CD4-positive, alpha-beta memory T cell (primary cell): ENCODE measurements around the gene ALAS1. TPM values are rescaled to one million over a fixed set of nuclear protein-coding genes. Genes with fewer than 3 reads are reported as not detected.

Experiments
- CTCF ChIA-PET: fragments of 350-600 bp; sonication (Branson Sonifier 250); formaldehyde crosslinking; loops from one replicate; lab custom pipeline; 2021; ENCODE audit warnings: inconsistent platforms; ENCODE audit not compliant: partially characterized antibody; lab: Charles Lee
- POLR2A ChIA-PET: fragments of 350-600 bp; sonication (Branson Sonifier 250); formaldehyde crosslinking; loops from one replicate; lab custom pipeline; 2021; ENCODE audit not compliant: partially characterized antibody; lab: Charles Lee
- DNase-seq, 5 donors: peaks; one replicate each; pipeline versions ENCODE4 v3.0.0 to v3.0.0-alpha.2; 2020 to 2022; ENCODE audit warnings: mixed read lengths in 1 of 5
- H3K27ac ChIP-seq: one replicate; pipeline ENCODE4 v1.7.0; 2013; ENCODE audit warnings: low read depth, low read length
- H3K27me3 ChIP-seq: 2 replicates; pipeline ENCODE4 v1.7.0; 2013; ENCODE audit warnings: mild to moderate bottlenecking, low read length, moderate library complexity; ENCODE audit not compliant: insufficient read depth
- H3K36me3 ChIP-seq: 2 replicates; pipeline ENCODE4 v1.7.0; 2013; ENCODE audit warnings: mild to moderate bottlenecking, low read length, moderate library complexity; ENCODE audit not compliant: insufficient read depth
- H3K4me1 ChIP-seq: 2 replicates; pipeline ENCODE4 v1.7.0; 2013; ENCODE audit warnings: mild to moderate bottlenecking, low read length, moderate library complexity; ENCODE audit not compliant: insufficient read depth
- H3K4me3 ChIP-seq, 2 donors: one replicate each; pipeline ENCODE4 v1.7.0; 2013; ENCODE audit warnings: low read length in 2 of 2, mild to moderate bottlenecking in 1 of 2
- H3K9me3 ChIP-seq, 2 donors: one replicate each; pipeline ENCODE4 v1.7.0; 2013; ENCODE audit warnings: low read length in 2 of 2, control low read depth in 1 of 2; ENCODE audit not compliant: control insufficient read depth in 1 of 2
- H3K27ac Mint-ChIP-seq, 7 donors: one replicate each; pipeline ENCODE4 v1.8.0; 2020 to 2021; ENCODE audit warnings: mixed read lengths in 7 of 7, mild to moderate bottlenecking in 6 of 7, inconsistent platforms in 3 of 7, moderate library complexity in 3 of 7
- H3K27me3 Mint-ChIP-seq, 2 donors: one replicate each; pipeline ENCODE4 v1.8.0; 2020 to 2021; ENCODE audit warnings: mixed read lengths in 2 of 2
- H3K36me3 Mint-ChIP-seq, 2 donors: one replicate each; pipeline ENCODE4 v1.8.0; 2020 to 2021; ENCODE audit warnings: mixed read lengths in 2 of 2, inconsistent platforms in 1 of 2, mild to moderate bottlenecking in 1 of 2
- H3K4me1 Mint-ChIP-seq, 4 donors: one replicate each; pipeline ENCODE4 v1.8.0; 2020 to 2021; ENCODE audit warnings: mixed read lengths in 4 of 4, mild to moderate bottlenecking in 1 of 4
- H3K4me3 Mint-ChIP-seq, 8 donors: one replicate each; pipeline ENCODE4 v1.8.0; 2020 to 2021; ENCODE audit warnings: mixed read lengths in 8 of 8, mild to moderate bottlenecking in 7 of 8, moderate library complexity in 6 of 8, inconsistent platforms in 3 of 8
- H3K9me3 Mint-ChIP-seq, 8 donors: one replicate each; pipeline ENCODE4 v1.8.0; 2020 to 2021; ENCODE audit warnings: mixed read lengths in 8 of 8, mild to moderate bottlenecking in 5 of 8, inconsistent platforms in 3 of 8, moderate library complexity in 1 of 8
- intact Hi-C: fragments of 100-400 bp; cut with micrococcal nuclease; formaldehyde crosslinking; loops from one replicate; pipeline ENCODE4 v1.15.1; 2023
- polyA plus RNA-seq, 2 donors: library from polyadenylated mRNA; unstranded; fragments of 300-500 nt; fragmentation: Illumina TruSeq; gene quantifications; one replicate each; pipeline ENCODE4 v1.2.3, GENCODE V29; 2021
- total RNA-seq, 2 experiments: library from RNA; stranded (reverse); gene quantifications; one replicate each; pipeline ENCODE4 v1.2.3, GENCODE V29; 2021

ALAS1 gene
- total and polyA plus RNA-seq, 4 experiments from 2014 or later, result 30.0 to 35.4 (median 32.5) TPM

- H3K4me1 ChIP-seq, result peaks cover 62% of the 10 kb centered on the region
These were observed 34.5 kb downstream of the ALAS1 start for GRCh38 chr3:52232279-52233107.

GRCh38 chr3:52233108-52233591 is 35.2 kb downstream of the ALAS1 start:
- CTCF ChIA-PET, result interaction anchor here (1.9 to 31.1 kb wide), 7 partner anchors 12 to 213 kb away, joined by 9 to 684 read pairs (median 20); partner anchors contain the start of genes GLYCTK, TLR9 and WDR82
- no peak overlapping the region for H3K4me3 ChIP-seq
- no peak overlapping the region for H3K27ac ChIP-seq
- DNase-seq, result no peak
- H3K36me3 ChIP-seq, result peaks cover 46% of the 10 kb centered on the region
- H3K4me3 Mint-ChIP-seq, result peak overlapping the region in 2 of 8 donors; percentile 7 to 11
- H3K27me3 Mint-ChIP-seq, result no peaks in the 10 kb centered on the region
- no peaks in the 10 kb centered on the region for H3K9me3 Mint-ChIP-seq
- no peaks in the 10 kb centered on the region for H3K27me3 ChIP-seq
- peaks cover 23 to 79% (median 49%) of the 10 kb centered on the region in 4 donors for H3K4me1 Mint-ChIP-seq
- peaks cover 69% of the 10 kb centered on the region for H3K4me1 ChIP-seq
- H3K27ac Mint-ChIP-seq, result peak overlapping the region in 6 of 7 donors; percentile 42 to 73 (median 58)
- peaks cover 14 to 42% of the 10 kb centered on the region in 2 donors for H3K36me3 Mint-ChIP-seq
- intact Hi-C loops, result no loop called here
- POLR2A ChIA-PET, result interaction anchor here (2.3 to 38.1 kb wide), 6 partner anchors 11 to 107 kb away, joined by 12 to 1950 read pairs (median 29); partner anchors contain the start of genes GLYCTK, PPM1M and WDR82
- no peaks in the 10 kb centered on the region for H3K9me3 ChIP-seq

More at GRCh38 chr3:52232279-52233107, 34.5 kb downstream of the ALAS1 start:
- Histone ChIP-seq H3K9me3 (no peaks in the 10 kb centered on the region), H3K36me3 (peaks cover 50% of the 10 kb centered on the region), H3K4me3 (no peak overlapping the region), H3K27me3 (no peaks in the 10 kb centered on the region), H3K27ac (no peak overlapping the region)
- Mint-ChIP-seq H3K4me1 (peaks cover 23 to 77% (median 44%) of the 10 kb centered on the region in 4 donors), H3K27me3 (no peaks in the 10 kb centered on the region), H3K36me3 (peaks cover 14 to 48% of the 10 kb centered on the region in 2 donors), H3K27ac (peak overlapping the region in 6 of 7 donors; percentile 6 to 73 (median 33)), H3K9me3 (no peaks in the 10 kb centered on the region), H3K4me3 (peak overlapping the region in 3 of 8 donors; percentile 6 to 16 (median 11))
- DNase-seq, result peak in 3 of 5 donors; percentile 39 to 50 (median 45)
- intact Hi-C loops, result no loop called here
- POLR2A ChIA-PET, result interaction anchor here (0.6 to 38.1 kb wide), 11 partner anchors 7 to 107 kb away, joined by 3 to 1950 read pairs (median 12); partner anchors contain the start of genes GLYCTK, PPM1M, TWF2 and WDR82
- CTCF ChIA-PET, result interaction anchor here (0.7 to 31.1 kb wide), 16 partner anchors 8 to 216 kb away, joined by 3 to 684 read pairs (median 9); partner anchors contain the start of genes GLYCTK, PPM1M, TLR9 and WDR82

GRCh38 chr3:52233968-52234367 is 36.0 kb downstream of the ALAS1 start:
- H3K27me3 Mint-ChIP-seq, result no peaks in the 10 kb centered on the region
- DNase-seq, result no peak
- peak overlapping the region in 3 of 8 donors; percentile 22 to 53 (median 29) for H3K4me3 Mint-ChIP-seq
- no peaks in the 10 kb centered on the region for H3K27me3 ChIP-seq
- ChIA-PET CTCF (interaction anchor here (11.0 to 31.1 kb wide), 3 partner anchors 13 to 104 kb away, joined by 179 to 684 read pairs (median 283); partner anchors contain the start of genes GLYCTK, TLR9 and WDR82), POLR2A (interaction anchor here (0.9 to 38.1 kb wide), 5 partner anchors 9 to 47 kb away, joined by 6 to 1950 read pairs (median 13); partner anchors contain the start of genes GLYCTK, PPM1M, TLR9 and WDR82)
- peaks cover 72% of the 10 kb centered on the region for H3K4me1 ChIP-seq
- peaks cover 41% of the 10 kb centered on the region for H3K36me3 ChIP-seq
- peaks cover 27 to 86% (median 52%) of the 10 kb centered on the region in 4 donors for H3K4me1 Mint-ChIP-seq
- H3K9me3 ChIP-seq, result no peaks in the 10 kb centered on the region
- H3K9me3 Mint-ChIP-seq, result no peaks in the 10 kb centered on the region
- no peak overlapping the region for H3K27ac ChIP-seq
- intact Hi-C loops, result no loop called here
- no peak overlapping the region for H3K4me3 ChIP-seq
- H3K36me3 Mint-ChIP-seq, result peaks cover 14 to 44% of the 10 kb centered on the region in 2 donors
- peak overlapping the region; percentile 30 to 82 (median 73) for H3K27ac Mint-ChIP-seq

GRCh38 chr3:52234516-52235447 is 36.8 kb downstream of the ALAS1 start:
- peaks cover 14 to 42% of the 10 kb centered on the region in 2 donors for H3K36me3 Mint-ChIP-seq

GRCh38 chr3:52236424-52236886 is 38.5 kb downstream of the ALAS1 start:
- Histone ChIP-seq H3K9me3 (no peaks in the 10 kb centered on the region), H3K27ac (peak overlapping the region; percentile 92), H3K27me3 (no peaks in the 10 kb centered on the region), H3K36me3 (peaks cover 17% of the 10 kb centered on the region), H3K4me3 (no peak overlapping the region), H3K4me1 (peaks cover 85% of the 10 kb centered on the region)
- ChIA-PET POLR2A (interaction anchor here (1.5 to 38.1 kb wide), 8 partner anchors 11 to 103 kb away, joined by 5 to 1950 read pairs (median 20); partner anchors contain the start of genes GLYCTK, PPM1M, TLR9 and WDR82), CTCF (interaction anchor here (0.7 to 31.1 kb wide), 6 partner anchors 11 to 491 kb away, joined by 3 to 684 read pairs (median 92); partner anchors contain the start of genes GLYCTK, TLR9 and WDR82)
- Mint-ChIP-seq H3K4me3 (peak overlapping the region in 7 of 8 donors; percentile 54 to 99 (median 59)), H3K9me3 (no peaks in the 10 kb centered on the region), H3K4me1 (peaks cover 42 to 95% (median 68%) of the 10 kb centered on the region in 4 donors), H3K36me3 (peaks cover 3 to 33% of the 10 kb centered on the region in 2 donors), H3K27me3 (no peaks in the 10 kb centered on the region), H3K27ac (peak overlapping the region in 6 of 7 donors; percentile 13 to 82 (median 56))
- intact Hi-C loops, result no loop called here
- DNase-seq, result no peak

More at GRCh38 chr3:52234516-52235447, 36.8 kb downstream of the ALAS1 start:
- Mint-ChIP-seq H3K9me3 (no peaks in the 10 kb centered on the region), H3K4me3 (peak overlapping the region in 5 of 8 donors; percentile 31 to 60 (median 46)), H3K27ac (peak overlapping the region; percentile 63 to 82 (median 75)), H3K27me3 (no peaks in the 10 kb centered on the region), H3K4me1 (peaks cover 29 to 93% (median 56%) of the 10 kb centered on the region in 4 donors)
- Histone ChIP-seq H3K4me1 (peaks cover 74% of the 10 kb centered on the region), H3K27ac (no peak overlapping the region), H3K27me3 (no peaks in the 10 kb centered on the region), H3K4me3 (no peak overlapping the region), H3K9me3 (no peaks in the 10 kb centered on the region), H3K36me3 (peaks cover 33% of the 10 kb centered on the region)
- intact Hi-C loops, result no loop called here
- DNase-seq, result no peak
- CTCF ChIA-PET, result interaction anchor here (0.8 to 31.1 kb wide), 6 partner anchors 8 to 179 kb away, joined by 3 to 684 read pairs (median 92); partner anchors contain the start of genes DUSP7, GLYCTK, TLR9 and WDR82
- POLR2A ChIA-PET, result interaction anchor here (0.9 to 38.1 kb wide), 7 partner anchors 9 to 105 kb away, joined by 6 to 1950 read pairs (median 13); partner anchors contain the start of genes GLYCTK, PPM1M, TLR9 and WDR82
